C1 segment of cervical spinal cord (tissue), 14 donors: ENCODE measurements around the gene AZI2.

ENCODE experiments used
- DNase-seq, 14 donors: peaks; one replicate each; lab custom pipeline; 2025; lab: John Stamatoyannopoulos, UW

AZI2 gene

GRCh38 chr3:28348629-28349468, at the start of gene AZI2, which contains the start of gene ZCWPW2:
Gene AZI2, minus strand, starts transcription at chr3:28348824. Its CDS starts 8,207 bp downstream, at chr3:28340617.
Gene ZCWPW2, plus strand, starts transcription at chr3:28348721. Its CDS starts 64,348 bp downstream, at chr3:28413069.
- DNase-seq = peak; percentile 46 to 95 (median 90)

- DNase-seq = no peak
Measured at GRCh38 chr3:28388978-28389377, 40.4 kb upstream of the AZI2 start.

- no peak for DNase-seq
Measured at GRCh38 chr3:28386049-28386448, 37.4 kb upstream of the AZI2 start.

GRCh38 chr3:28376424-28376823, 27.8 kb upstream of the AZI2 start:
- no peak for DNase-seq

GRCh38 chr3:28349469-28350000, 911 bp upstream of the AZI2 start:
- no peak for DNase-seq

- peak in 1 of 14 donors; percentile 18 for DNase-seq
Measured at GRCh38 chr3:28348265-28348628, 377 bp downstream of the AZI2 start.

- DNase-seq = peak in 5 of 14 donors; percentile 4 to 60 (median 26)
Measured at GRCh38 chr3:28347374-28348264, 1.0 kb downstream of the AZI2 start.

GRCh38 chr3:28345690-28346089, 2.9 kb downstream of the AZI2 start:
- DNase-seq = no peak

- no peak for DNase-seq
Measured at GRCh38 chr3:28343144-28343543, 5.5 kb downstream of the AZI2 start.

GRCh38 chr3:28337230-28337629, 11.4 kb downstream of the AZI2 start:
- no peak for DNase-seq

GRCh38 chr3:28335246-28335645, 13.4 kb downstream of the AZI2 start:
- no peak for DNase-seq

GRCh38 chr3:28334552-28334951, 14.1 kb downstream of the AZI2 start:
- no peak for DNase-seq

GRCh38 chr3:28328188-28329151, 20.2 kb downstream of the AZI2 start:
- DNase-seq = peak in 1 of 14 donors; percentile 11

- no peak for DNase-seq
Measured at GRCh38 chr3:28326458-28326926, 22.1 kb downstream of the AZI2 start.

GRCh38 chr3:28322464-28322863, 26.2 kb downstream of the AZI2 start:
- no peak for DNase-seq

GRCh38 chr3:28320981-28321380, 27.6 kb downstream of the AZI2 start:
- no peak for DNase-seq

GRCh38 chr3:28317438-28318022, 31.1 kb downstream of the AZI2 start:
- no peak for DNase-seq

- no peak for DNase-seq
Measured at GRCh38 chr3:28316226-28316625, 32.4 kb downstream of the AZI2 start.

GRCh38 chr3:28315711-28316110, 32.9 kb downstream of the AZI2 start:
- no peak for DNase-seq

GRCh38 chr3:28308196-28308595, 40.4 kb downstream of the AZI2 start:
- no peak for DNase-seq
